GM19324 (cell line): ENCODE measurements around the gene E2F2.
"Not testable (repeated sequence)": the region's sequence is repeated elsewhere in the genome, so short reads cannot be mapped to it uniquely, and the experiment has no call there.

Experiments used
- ATAC-seq: cut with Tn5 transposase; IDR thresholded peaks from one replicate; pipeline ENCODE4 v1.9.1; 2021; ENCODE audit warnings: mild to moderate bottlenecking, moderate library complexity; ENCODE audit not compliant: unreplicated experiment, low FRiP score

The E2F2 gene

DNA sequence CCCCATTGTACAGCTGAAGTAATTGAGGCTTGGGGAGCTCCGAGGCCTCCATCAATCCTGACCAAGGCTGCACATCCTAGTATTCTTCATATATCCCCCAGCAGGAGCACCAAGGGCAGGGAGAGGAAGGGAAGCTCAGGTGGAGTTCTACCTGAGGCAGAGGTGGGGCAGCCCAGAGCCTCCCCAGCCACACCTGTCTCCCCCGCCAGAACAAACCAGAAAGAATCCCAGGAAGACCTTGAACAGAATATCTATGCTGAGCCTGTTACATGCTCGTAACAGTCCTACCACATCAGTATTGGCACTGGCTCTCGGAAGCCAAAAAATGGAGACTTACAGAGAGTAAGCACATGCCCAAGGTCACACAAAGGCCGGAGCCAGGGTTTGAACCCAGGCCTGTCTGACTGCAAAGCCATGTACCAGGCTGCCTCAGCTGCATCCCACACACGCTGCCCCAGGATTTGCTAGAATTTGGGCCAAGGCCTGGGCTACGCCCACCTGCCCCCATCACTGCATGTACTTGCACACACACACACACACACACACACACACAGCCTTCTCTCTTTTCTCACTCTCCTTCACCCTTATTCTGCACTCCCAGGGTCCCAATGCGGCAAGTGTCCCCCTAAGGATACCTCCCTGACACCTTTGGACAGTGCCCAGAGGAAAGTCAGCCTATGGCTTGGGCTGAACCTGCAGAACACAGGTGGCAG is 4.5 kb downstream of the E2F2 start:
- ATAC-seq: no peak

DNA sequence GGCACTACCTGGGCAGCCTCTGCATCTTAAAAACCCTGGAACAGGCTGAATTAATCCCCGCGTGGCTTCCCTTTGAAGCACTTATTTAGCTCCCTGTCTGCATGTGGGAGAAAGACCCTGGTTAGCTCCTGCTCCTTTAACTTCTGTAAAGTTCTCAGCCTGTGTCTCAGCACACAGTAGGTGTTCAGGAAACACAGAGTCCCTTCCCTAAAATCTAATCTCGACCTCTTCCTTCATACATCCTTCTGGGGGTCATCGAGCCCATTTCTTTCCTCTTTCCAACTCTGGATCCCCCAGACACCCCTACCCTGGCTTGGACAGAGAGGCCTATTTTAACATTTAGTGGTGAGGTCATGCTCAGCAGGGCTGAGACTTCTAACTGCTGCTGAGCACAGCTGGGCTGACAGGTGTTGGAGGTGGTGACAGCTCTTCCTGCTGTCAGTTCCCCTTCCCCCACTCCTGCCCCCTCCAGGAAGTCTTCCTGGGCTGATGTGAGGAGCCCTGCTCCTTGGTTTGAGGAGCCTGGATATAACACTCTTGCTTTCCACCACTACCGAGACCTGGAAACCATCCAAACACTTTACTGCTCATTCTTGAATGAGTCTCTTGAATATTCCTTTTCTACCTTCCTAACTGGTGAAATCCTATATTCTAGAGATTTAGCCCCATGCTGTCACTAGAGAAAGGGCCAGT is 5.3 kb downstream of the E2F2 start:
- no peak for ATAC-seq

GRCh38 chr1:23524716-23525401 is 6.2 kb downstream of the E2F2 start:
- no peak for ATAC-seq

- ATAC-seq: no peak
Measured at GRCh38 chr1:23524163-23524562, 6.9 kb downstream of the E2F2 start.

- no peak for ATAC-seq
Measured at GRCh38 chr1:23522244-23522982, 8.6 kb downstream of the E2F2 start.

- ATAC-seq: no peak
Measured at GRCh38 chr1:23521588-23521987, 9.4 kb downstream of the E2F2 start.

DNA sequence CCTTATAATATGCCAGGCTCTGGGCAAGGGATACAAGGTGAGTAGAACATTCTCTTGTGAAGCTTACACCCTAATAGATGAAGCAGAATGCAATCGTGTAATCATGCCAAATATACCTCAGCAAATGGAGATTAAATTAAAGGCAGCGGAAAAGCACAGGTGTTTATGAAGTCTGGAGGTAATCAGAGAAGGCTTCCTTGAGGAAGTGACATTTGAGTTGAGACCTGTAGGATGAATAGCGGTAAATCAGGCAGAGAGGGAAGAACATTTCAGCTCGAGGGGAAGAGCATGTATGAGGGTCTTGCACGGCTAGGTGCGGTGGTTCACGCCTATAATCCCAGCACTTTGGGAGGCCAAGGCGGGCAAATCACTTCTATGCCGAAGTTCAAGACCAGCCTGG is 13.5 kb downstream of the E2F2 start:
- no peak for ATAC-seq

DNA sequence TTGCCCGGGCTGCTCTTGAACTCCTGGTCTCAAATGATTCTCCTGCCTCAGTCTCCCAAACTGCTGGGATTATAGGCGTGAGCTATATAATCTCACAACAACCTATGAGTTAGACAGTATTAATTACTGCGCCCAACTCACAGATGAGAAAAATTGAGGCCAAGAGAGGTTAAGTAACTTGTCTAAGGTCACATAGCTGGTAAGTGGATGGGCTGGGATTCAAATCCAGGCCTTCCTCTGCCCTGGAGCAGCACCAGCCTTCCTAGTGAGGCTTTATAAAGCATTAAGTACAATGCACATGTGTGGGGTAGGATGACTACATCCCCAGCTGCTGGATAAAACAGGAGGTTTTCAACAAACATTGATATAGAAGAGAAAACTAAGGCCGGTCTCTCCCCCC is 15.1 kb downstream of the E2F2 start:
- ATAC-seq: no peak

- ATAC-seq: no peak
Measured at GRCh38 chr1:23514111-23514679, 16.8 kb downstream of the E2F2 start.

DNA sequence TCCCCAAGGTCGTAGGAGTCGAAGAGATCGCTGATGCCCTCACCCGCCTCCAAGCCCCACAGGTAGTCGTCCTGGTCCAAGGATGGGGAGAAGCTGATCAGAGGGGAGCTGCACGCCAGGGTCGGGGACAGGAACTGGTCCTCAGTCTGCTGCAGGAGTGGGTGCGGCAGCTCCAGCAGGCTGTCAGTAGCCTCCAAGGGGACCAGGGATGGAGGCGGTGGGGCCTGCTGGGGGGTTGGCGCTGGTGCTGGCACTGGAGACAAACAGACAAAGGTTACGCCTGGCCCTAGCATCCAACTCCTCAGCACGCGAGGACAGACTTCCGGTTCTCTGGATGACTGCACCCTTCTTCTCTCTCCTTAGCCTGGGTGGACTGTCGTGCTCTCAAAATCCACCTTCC is 21.1 kb downstream of the E2F2 start:
- ATAC-seq: no peak

DNA sequence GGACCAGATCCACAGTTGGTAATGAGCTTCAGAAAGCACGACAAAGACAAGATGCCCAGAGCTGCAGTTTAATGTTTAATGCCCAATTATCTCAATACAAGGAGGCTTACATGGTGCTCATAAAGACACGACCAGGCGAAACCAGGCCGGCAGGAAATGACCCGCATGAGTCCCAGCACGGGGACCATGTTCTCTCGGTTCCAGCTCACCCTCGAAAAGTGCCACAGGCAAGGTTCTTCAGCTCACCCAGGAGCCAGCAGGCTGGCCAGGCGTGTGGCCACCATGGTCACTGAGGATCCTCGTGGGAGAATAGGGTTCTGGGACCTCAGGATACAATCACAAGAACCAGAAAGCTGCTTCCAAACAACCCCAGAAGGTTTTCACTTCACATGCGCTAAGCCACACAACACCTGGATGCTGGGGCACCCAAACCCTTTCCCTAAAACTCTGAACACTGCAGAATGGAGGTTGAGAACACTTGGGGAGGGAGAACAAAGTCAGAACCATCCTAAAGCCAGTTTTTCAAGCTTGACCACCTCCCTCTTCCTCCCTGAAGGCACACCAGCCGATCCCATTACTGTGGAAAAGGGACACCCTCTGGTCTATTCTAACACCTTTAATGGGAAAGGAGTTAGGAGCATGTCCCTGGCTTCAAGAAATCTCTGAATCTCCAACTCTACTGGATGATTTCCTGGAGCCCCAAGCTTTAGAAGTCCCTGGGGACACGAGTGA is 24.5 kb downstream of the E2F2 start:
- ATAC-seq: no peak

- no peak for ATAC-seq
Measured at GRCh38 chr1:23505851-23506250, 25.2 kb downstream of the E2F2 start.

DNA sequence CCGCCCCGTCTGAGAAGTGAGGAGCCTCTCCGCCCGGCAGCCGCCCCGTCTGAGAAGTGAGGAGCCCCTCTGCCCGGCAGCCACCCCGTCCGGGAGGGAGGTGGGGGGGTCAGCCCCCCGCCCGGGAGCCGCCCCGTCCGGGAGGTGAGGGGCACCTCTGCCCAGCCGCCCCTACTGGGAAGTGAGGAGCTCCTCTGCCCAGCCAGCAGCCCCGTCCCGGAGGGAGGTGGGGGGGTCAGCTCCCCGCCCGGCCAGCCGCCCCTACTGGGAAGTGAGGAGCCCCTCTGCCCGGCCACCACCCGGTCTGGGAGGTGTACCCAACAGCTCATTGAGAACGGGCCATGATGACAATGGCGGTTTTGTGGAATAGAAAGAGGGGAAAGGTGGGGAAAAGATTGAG is 26.9 kb downstream of the E2F2 start:
- not testable (repeated sequence) for ATAC-seq

- ATAC-seq: no peak
Measured at GRCh38 chr1:23502951-23503350, 28.1 kb downstream of the E2F2 start.

GRCh38 chr1:23500466-23500865 is 30.6 kb downstream of the E2F2 start:
- ATAC-seq: no peak

DNA sequence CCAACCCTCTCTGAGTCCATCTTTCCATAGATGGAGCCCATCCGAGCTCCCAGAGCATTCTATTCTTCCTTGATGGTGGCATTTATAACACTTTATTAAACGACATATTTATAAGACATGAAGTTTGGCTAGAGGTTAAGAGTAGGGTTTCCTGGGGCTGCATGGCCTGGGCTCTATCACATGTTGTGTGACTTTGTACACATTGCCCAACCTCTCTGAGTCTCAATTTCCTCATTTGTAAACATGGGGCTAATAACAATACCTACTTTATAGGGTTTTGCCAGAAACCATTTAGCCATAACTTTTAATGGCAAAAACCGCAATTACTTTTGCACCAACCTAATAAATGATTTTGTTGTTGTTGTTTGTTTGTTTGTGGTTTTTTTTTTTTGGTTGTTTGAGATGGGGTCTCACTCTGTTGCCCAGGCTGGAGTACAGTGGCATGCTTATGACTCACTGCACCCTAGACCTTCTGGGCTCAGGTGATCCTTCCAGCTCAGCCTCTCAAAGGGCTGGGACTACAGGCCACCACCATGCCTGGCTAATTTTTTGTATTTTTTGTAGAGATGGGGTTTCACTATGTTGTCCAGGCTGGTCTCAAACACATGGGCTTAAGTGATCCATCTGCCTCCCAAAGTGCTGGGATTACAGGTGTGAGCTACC is 33.1 kb downstream of the E2F2 start:
- no peak for ATAC-seq

DNA sequence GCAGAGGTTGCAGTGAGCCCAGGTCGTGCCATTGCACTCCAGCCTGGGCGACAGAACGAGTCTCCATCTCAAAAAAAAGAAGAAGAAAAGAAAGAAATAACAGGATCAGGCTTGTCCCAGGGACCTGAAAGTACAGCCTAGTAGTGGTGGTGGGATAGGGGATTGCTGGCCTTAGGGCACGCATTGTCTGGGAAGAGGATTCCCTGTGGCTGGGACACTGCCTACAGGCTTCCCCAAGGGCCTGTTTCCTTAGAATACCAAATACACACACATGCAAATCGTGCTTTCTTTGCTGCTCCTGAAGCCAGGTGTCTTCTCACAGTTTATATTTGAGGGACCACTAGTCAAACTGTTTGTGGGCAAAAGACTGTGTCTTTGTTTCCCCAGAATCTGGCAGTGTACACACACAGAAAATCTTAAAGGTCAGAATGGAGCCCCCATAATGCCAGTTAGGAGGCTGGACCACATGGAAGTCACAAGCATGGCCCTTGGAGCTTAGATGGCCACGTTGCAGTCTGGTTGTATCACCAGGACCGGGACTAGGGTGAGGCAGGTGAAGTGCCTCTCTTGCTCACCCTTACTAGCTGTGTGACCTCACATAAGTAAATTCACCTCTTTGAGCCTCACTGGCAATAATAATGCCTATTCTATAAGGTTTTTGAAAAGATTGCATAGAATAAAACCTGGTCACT is 34.4 kb downstream of the E2F2 start:
- ATAC-seq: no peak

GRCh38 chr1:23494836-23495235 is 36.2 kb downstream of the E2F2 start:
- ATAC-seq: not testable (repeated sequence)

DNA sequence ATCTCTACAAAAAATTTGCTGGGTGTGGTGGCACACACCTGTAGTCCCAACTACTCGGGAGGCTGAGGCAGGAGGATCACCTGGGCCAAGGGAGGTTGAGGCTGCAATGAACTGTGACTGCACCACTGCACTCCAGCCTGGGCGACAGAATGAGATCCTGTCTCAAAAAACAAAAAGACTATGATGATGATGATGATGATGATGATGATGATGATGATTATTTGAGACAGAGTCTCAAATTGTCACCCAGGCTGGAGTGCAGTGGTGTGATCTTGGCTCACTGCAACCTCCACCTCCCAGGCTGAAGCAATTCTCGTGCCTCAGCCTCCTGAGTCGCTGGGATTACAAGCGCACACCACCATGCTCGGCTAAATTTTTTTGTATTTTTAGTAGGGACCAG is 38.3 kb downstream of the E2F2 start:
- ATAC-seq: not testable (repeated sequence)
